ENCODE results near the gene SARS2.

The SARS2 gene

DNA sequence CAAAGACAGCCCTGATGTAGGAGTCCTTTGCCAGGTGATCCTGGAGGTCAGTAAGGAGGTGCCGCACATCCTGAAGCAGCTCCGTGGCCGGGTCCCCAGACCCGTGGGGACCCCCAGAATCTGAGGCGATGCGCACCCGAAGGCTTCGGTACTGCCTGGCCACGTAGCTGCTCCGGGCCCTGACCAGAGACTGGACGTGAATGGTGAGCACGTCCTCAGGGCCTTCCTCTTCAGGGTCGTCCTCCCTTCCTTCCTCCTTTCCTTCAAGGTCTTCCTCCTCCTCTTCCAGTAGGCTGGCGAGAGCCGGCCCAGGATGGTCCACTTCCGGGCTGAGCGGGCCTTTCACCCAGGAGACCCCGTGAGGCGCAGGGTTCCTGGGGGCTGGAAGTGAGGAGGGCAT is 60.0 kb downstream of the SARS2 start:
- TF ChIP-seq, protein P1, sequence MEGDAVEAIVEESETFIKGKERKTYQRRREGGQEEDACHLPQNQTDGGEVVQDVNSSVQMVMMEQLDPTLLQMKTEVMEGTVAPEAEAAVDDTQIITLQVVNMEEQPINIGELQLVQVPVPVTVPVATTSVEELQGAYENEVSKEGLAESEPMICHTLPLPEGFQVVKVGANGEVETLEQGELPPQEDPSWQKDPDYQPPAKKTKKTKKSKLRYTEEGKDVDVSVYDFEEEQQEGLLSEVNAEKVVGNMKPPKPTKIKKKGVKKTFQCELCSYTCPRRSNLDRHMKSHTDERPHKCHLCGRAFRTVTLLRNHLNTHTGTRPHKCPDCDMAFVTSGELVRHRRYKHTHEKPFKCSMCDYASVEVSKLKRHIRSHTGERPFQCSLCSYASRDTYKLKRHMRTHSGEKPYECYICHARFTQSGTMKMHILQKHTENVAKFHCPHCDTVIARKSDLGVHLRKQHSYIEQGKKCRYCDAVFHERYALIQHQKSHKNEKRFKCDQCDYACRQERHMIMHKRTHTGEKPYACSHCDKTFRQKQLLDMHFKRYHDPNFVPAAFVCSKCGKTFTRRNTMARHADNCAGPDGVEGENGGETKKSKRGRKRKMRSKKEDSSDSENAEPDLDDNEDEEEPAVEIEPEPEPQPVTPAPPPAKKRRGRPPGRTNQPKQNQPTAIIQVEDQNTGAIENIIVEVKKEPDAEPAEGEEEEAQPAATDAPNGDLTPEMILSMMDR (conservative IDR thresholded peaks at IDR 0.05; ENCODE audit: low read depth, low read length) = no peak
- DNase-seq (ENCODE audit: low read depth) = no peak
- no peak overlapping the region for H3K4me3 ChIP-seq (ENCODE audit: low read depth, low read length)

DNA sequence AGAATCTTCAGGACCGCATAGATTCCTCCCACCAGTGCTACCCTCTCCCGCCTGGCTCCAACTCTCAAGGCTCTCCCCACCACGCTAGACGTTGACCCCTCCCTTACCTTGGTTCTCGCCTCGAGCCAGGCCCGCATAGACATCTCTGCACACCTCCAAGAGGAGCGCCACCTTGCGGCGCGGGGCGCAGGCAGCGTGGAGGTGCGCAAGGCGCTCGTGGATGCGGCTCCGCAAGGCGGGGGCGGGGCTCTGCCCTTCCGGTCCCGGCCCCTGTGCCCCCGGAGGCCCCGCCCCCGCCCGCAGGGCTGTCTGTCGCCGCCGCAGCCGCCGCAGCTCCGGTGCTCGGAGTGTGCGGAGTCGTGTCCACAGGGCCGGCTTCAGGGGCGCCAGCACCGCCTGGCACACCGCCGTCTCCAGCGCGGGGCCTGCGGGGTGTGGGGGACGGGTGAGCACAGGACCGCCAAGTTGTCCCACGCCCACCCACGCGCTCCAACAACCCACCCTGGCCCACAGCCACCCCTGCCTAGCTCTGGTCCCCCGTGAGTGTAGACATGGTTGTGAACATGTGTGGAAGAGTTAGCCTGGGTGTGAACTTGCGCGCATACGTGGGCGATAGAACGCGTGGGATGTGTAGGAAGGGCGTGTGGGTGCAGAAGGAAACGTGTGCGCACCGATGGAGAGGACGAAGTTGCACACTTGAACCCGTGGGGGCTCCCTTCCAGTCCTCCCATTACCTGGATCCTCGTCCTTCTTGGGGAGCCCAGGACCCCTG is 60.5 kb downstream of the SARS2 start:
- peak; percentile 63 for DNase-seq (ENCODE audit: low read depth)
- TF ChIP-seq, protein P1 (conservative IDR thresholded peaks at IDR 0.05; ENCODE audit: low read depth, low read length) = peak; percentile 75
- H3K4me3 ChIP-seq (ENCODE audit: low read depth, low read length) = peak overlapping the region; percentile 54

DNA sequence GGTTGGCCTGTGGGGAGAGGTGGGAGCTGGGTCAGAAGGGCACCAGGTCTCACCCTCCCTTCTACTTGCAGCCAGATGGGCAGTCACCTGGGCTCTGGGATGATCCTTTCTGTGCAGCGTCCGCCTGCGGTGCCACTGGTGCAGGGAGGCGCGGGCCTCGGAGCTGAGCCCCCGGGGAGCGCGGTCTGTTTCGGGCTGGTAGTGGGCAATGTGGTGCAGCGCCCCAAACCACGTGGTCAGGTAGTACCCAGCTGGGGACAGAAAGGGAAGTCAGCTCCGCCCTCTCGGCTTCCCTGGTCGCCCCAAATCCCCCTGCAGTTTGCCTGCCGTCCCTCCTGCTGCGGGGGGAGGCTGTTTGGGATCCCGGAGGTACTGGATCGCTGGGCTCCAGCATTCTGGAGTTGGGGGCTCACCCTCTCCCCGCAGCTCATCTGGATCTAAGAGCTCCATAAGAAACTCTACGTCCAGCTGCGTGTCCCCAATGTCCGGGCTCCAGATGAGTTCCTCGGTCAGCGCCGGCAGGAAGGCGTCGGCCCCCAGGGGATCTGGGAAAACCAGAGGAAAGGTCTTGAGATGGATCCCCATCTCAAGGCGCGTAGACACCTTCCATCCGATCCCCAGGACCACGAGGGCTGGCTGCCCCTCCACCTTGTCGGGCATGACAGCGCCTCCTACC is 61.3 kb downstream of the SARS2 start:
- DNase-seq (ENCODE audit: low read depth) = no peak
- TF ChIP-seq, protein P1 (conservative IDR thresholded peaks at IDR 0.05; ENCODE audit: low read depth, low read length) = no peak
- H3K4me3 ChIP-seq (ENCODE audit: low read depth, low read length) = peak overlapping the region; percentile 54

DNA sequence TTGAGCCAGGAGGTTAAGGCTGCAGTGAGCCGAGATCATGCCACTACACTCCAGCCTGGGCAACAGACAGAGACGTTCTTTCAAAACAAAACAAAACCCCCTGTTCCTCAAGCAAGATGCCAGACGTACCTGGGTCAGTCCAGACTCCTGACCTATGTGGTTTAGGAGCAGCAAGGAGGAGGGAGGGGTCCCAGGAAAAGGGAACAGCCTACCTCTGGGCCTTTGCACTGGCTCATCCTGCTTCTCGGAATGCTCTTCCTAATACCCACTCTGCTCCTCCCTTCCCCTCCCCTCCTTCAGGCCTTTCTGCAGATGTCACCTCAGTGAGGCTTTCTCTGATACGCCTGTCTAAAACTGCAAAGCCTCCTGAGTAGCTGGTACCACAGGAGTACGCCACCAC is 62.0 kb downstream of the SARS2 start:
- TF ChIP-seq, protein P1 (conservative IDR thresholded peaks at IDR 0.05; ENCODE audit: low read depth, low read length) = no peak

DNA sequence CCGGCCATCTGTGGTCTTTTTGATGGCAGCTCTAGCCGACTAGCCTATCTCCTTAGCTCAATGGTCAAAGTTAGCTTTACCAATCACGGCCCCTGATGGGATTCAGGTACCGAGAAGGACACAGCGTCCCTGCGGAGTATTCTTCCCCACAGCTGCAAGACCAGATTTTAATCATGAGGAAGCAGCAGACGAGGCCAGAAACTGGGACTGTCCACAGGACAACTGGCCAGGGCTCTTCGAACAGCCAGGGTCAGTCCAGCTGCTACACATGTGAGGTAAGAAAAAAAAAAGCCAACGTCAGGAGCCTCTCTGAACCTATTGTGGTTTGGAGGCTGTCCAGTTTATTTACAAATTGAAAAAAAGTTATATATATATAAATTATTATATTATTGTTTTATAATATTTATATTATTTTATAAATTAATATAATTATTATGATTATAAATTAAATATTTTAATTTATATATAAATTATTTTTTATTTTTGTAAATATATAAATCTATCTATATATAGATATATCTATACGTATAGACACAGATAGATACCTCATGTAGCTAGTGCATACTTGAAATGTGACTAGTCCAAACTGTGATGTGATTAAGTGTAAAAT is 63.3 kb downstream of the SARS2 start:
- TF ChIP-seq, protein P1 (conservative IDR thresholded peaks at IDR 0.05; ENCODE audit: low read depth, low read length) = no peak

More for the DNA sequence above, 62.0 kb downstream of the SARS2 start:
- no peak for DNase-seq (ENCODE audit: low read depth)
- H3K4me3 ChIP-seq (ENCODE audit: low read depth, low read length) = no peak overlapping the region

More for the DNA sequence above, 63.3 kb downstream of the SARS2 start:
- DNase-seq (ENCODE audit: low read depth) = no peak
- H3K4me3 ChIP-seq (ENCODE audit: low read depth, low read length) = no peak overlapping the region

Data from choroid plexus epithelial cell (primary cell).